HEK293 (cell line): ENCODE measurements around the gene GARRE1.

Experiments used
- ATF2 ChIP-seq: fragments of 450-650 bp; formaldehyde crosslinking; IDR thresholded peaks from 2 replicates; pipeline ENCODE4 v1.5.1; 2016; ENCODE audit warnings: missing biosample characterization, missing genetic modification characterization, low read depth
- INSM2 ChIP-seq: fragments of 450-650 bp; formaldehyde crosslinking; IDR thresholded peaks from 2 replicates; pipeline ENCODE4 v1.5.1; 2016; ENCODE audit warnings: missing biosample characterization, missing genetic modification characterization
- KLF16 ChIP-seq: fragments of 450-650 bp; formaldehyde crosslinking; IDR thresholded peaks from 2 replicates; pipeline ENCODE4 v1.5.1; 2017; ENCODE audit warnings: missing biosample characterization, missing genetic modification characterization
- OSR2 ChIP-seq: fragments of 450-650 bp; formaldehyde crosslinking; IDR thresholded peaks from 2 replicates; pipeline ENCODE4 v1.5.1; 2016; ENCODE audit warnings: missing biosample characterization, missing genetic modification characterization
- OVOL3 ChIP-seq: fragments of 450-650 bp; formaldehyde crosslinking; IDR thresholded peaks from 2 replicates; pipeline ENCODE4 v1.5.1; 2016; ENCODE audit warnings: missing biosample characterization, missing genetic modification characterization
- PRDM1 ChIP-seq: fragments of 450-650 bp; formaldehyde crosslinking; IDR thresholded peaks from 2 replicates; pipeline ENCODE4; 2016; ENCODE audit warnings: missing biosample characterization, missing genetic modification characterization
- PRDM10 ChIP-seq: fragments of 450-650 bp; formaldehyde crosslinking; IDR thresholded peaks from 2 replicates; pipeline ENCODE4 v1.5.1; 2016; ENCODE audit warnings: missing biosample characterization, missing genetic modification characterization
- SP2 ChIP-seq: fragments of 450-650 bp; formaldehyde crosslinking; IDR thresholded peaks from 2 replicates; pipeline ENCODE4 v1.5.1; 2016; ENCODE audit warnings: missing biosample characterization, missing genetic modification characterization
- TCF7L2 ChIP-seq: IDR thresholded peaks from 2 replicates; pipeline ENCODE4 v1.6.1; 2011; ENCODE audit warnings: low read depth, mild to moderate bottlenecking, inconsistent platforms, low read length, moderate library complexity, borderline replicate concordance
- ZBTB8A ChIP-seq: fragments of 450-650 bp; formaldehyde crosslinking; IDR thresholded peaks from 2 replicates; pipeline ENCODE4 v1.5.1; 2016; ENCODE audit warnings: missing biosample characterization, missing genetic modification characterization
- ZNF155 ChIP-seq: fragments of 450-650 bp; formaldehyde crosslinking; IDR thresholded peaks from 2 replicates; pipeline ENCODE4 v1.5.1; 2016; ENCODE audit warnings: missing biosample characterization, missing genetic modification characterization
- ZNF169 ChIP-seq: fragments of 450-650 bp; formaldehyde crosslinking; IDR thresholded peaks from 2 replicates; pipeline ENCODE4 v1.5.1; 2016; ENCODE audit warnings: missing biosample characterization, missing genetic modification characterization
- ZNF18 ChIP-seq: fragments of 450-650 bp; formaldehyde crosslinking; IDR thresholded peaks from 2 replicates; pipeline ENCODE4 v1.5.1; 2016; ENCODE audit warnings: missing biosample characterization, missing genetic modification characterization
- ZNF184 ChIP-seq: fragments of 450-650 bp; IDR thresholded peaks from 2 replicates; pipeline ENCODE4 v1.5.1; 2018; ENCODE audit warnings: missing biosample characterization, mild to moderate bottlenecking, missing genetic modification characterization
- ZNF2 ChIP-seq: fragments of 450-650 bp; formaldehyde crosslinking; IDR thresholded peaks from 2 replicates; pipeline ENCODE4 v1.5.1; 2016; ENCODE audit warnings: missing biosample characterization, missing genetic modification characterization
- ZNF501 ChIP-seq: fragments of 450-650 bp; formaldehyde crosslinking; IDR thresholded peaks from 2 replicates; pipeline ENCODE4 v1.5.1; 2016; ENCODE audit warnings: missing biosample characterization, missing genetic modification characterization
- ZNF513 ChIP-seq: fragments of 450-650 bp; IDR thresholded peaks from 2 replicates; pipeline ENCODE4 v1.5.1; 2018; ENCODE audit warnings: missing biosample characterization, missing genetic modification characterization
- ZNF549 ChIP-seq: fragments of 450-650 bp; IDR thresholded peaks from 2 replicates; pipeline ENCODE4 v1.5.1; 2018; ENCODE audit warnings: missing biosample characterization, missing genetic modification characterization, mild to moderate bottlenecking, inconsistent platforms, moderate library complexity
- ZNF555 ChIP-seq: fragments of 450-650 bp; formaldehyde crosslinking; conservative IDR thresholded peaks from 2 replicates; pipeline ENCODE4 v1.5.1; 2017; ENCODE audit warnings: missing biosample characterization, mild to moderate bottlenecking, missing genetic modification characterization, inconsistent platforms
- ZNF560 ChIP-seq: fragments of 450-650 bp; formaldehyde crosslinking; IDR thresholded peaks from 2 replicates; pipeline ENCODE4 v1.5.1; 2017; ENCODE audit warnings: missing biosample characterization, missing genetic modification characterization, borderline replicate concordance
- ZNF600 ChIP-seq: fragments of 450-650 bp; formaldehyde crosslinking; IDR thresholded peaks from 2 replicates; pipeline ENCODE4 v1.5.1; 2016; ENCODE audit warnings: missing biosample characterization, missing genetic modification characterization
- ZNF610 ChIP-seq: fragments of 450-650 bp; formaldehyde crosslinking; IDR thresholded peaks from 2 replicates; pipeline ENCODE4 v1.5.1; 2016; ENCODE audit warnings: missing biosample characterization, missing genetic modification characterization, borderline replicate concordance
- ZNF621 ChIP-seq: fragments of 450-650 bp; formaldehyde crosslinking; IDR thresholded peaks from 2 replicates; pipeline ENCODE4 v1.5.1; 2017; ENCODE audit warnings: missing biosample characterization, missing genetic modification characterization
- ZNF677 ChIP-seq: fragments of 450-650 bp; IDR thresholded peaks from 2 replicates; pipeline ENCODE4 v1.5.0; 2018; ENCODE audit warnings: missing biosample characterization, mild to moderate bottlenecking, missing genetic modification characterization, moderate library complexity
- ZNF692 ChIP-seq: fragments of 450-650 bp; formaldehyde crosslinking; IDR thresholded peaks from 2 replicates; pipeline ENCODE4 v1.5.1; 2016; ENCODE audit warnings: missing biosample characterization, missing genetic modification characterization
- ZNF830 ChIP-seq: fragments of 450-650 bp; IDR thresholded peaks from 2 replicates; pipeline ENCODE4 v1.5.0; 2018; ENCODE audit warnings: missing biosample characterization, missing genetic modification characterization, low read depth, mild to moderate bottlenecking, moderate library complexity

The GARRE1 gene

GRCh38 chr19:34269968-34270621 is 15.7 kb downstream of the GARRE1 start (continued):
- TF ChIP-seq ZNF610 (tag by site-specific recombination) (no peak), PRDM10 (peak; percentile 75), ZNF501 (tag by site-specific recombination) (no peak), ZNF555 (no peak), ZNF2 (tag by site-specific recombination) (peak; percentile 43; the same call in 1 of the 2 replicates), PRDM1 (tag by site-specific recombination) (peak; percentile 72; the same call in 1 of the 2 replicates), ZNF692 (peak; percentile 99), ZNF549 (no peak), ZNF600 (peak; percentile 90), ZNF155 (tag by site-specific recombination) (no peak), SP2 (tag by site-specific recombination) (peak; percentile 62), ZNF18 (0 out of 2 replicates have a peak, but pooled peaks have one; percentile 16), ZNF560 (tag by site-specific recombination) (no peak), ZNF677 (tag by site-specific recombination) (no peak), ATF2 (tag by site-specific recombination) (peak; percentile 96), ZNF513 (tag by site-specific recombination) (no peak), TCF7L2 (peak; percentile 74; the same call in 1 of the 2 replicates), ZNF184 (0 out of 2 replicates have a peak, but pooled peaks have one; percentile 23), ZNF169 (tag by site-specific recombination) (no peak), ZNF621 (tag by site-specific recombination) (no peak), INSM2 (tag by site-specific recombination) (peak; percentile 59; the same call in 1 of the 2 replicates), OVOL3 (tag by site-specific recombination) (0 out of 2 replicates have a peak, but pooled peaks have one; percentile 12), ZNF830 (tag by site-specific recombination) (no peak), KLF16 (tag by site-specific recombination) (peak; percentile 65; the same call in 1 of the 2 replicates), OSR2 (tag by site-specific recombination) (peak; percentile 100), ZBTB8A (peak; percentile 42; the same call in 1 of the 2 replicates)
